ENCODE results near the gene RNPEP. TPM values are rescaled to one million over a fixed set of nuclear protein-coding genes. Genes with fewer than 3 reads are reported as not detected.

The RNPEP gene
- total RNA-seq, 2 experiments from 2014 or later: 14.7 to 52.1 TPM

DNA sequence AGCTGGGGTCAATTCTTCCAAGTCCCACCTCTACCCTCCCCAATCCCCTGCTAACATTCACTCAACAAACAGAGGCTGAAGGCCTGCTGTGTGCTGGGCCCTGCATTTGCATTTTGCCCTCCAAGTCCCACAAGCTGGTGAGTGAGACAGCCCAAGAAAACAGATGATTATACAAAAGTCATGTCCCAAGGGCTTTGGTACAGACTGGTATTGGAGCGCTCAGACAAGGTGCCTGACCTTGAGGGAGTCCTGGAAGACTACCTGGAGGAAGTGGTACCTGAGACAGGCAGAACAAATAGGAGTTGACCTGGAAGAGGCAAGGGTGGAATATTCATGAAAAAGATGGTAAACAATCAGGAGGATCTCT is 40.3 kb upstream of the RNPEP start:
- Histone ChIP-seq H4K20me1 (ENCODE audit: insufficient read depth, low read length) (no peaks in the 10 kb centered on the region), H3K27ac (ENCODE audit: low read depth, low read length, poor library complexity, severe bottlenecking) (no peak overlapping the region), H3K9me2 (ENCODE audit: insufficient read depth, low read length) (no peaks in the 10 kb centered on the region), H3K79me2 (ENCODE audit: insufficient read depth, low read depth, low read length) (no peaks in the 10 kb centered on the region), H3K36me3 (ENCODE audit: insufficient read depth, low read length) (no peaks in the 10 kb centered on the region), H3K4me1 (ENCODE audit: insufficient read depth, low read length, poor library complexity, severe bottlenecking) (no peaks in the 10 kb centered on the region), H2AFZ (ENCODE audit: low read length) (no peak overlapping the region), H3K4me2 (ENCODE audit: low read length) (no peak overlapping the region), H3K9me3 (ENCODE audit: low read length) (no peaks in the 10 kb centered on the region), H3K4me3 (ENCODE audit: low read depth, low read length, poor library complexity, severe bottlenecking) (no peak overlapping the region)
- intact Hi-C loops (cut with micrococcal nuclease; ENCODE audit: unreplicated experiment): no loop called here
- CTCF ChIA-PET (ENCODE audit: unreplicated experiment): no interaction called here
- TF ChIP-seq EZH2phosphoT487 (IDR thresholded peaks at IDR 0.05; ENCODE audit: borderline replicate concordance, low read depth, low read length): no peak
- TF ChIP-seq, protein P1, sequence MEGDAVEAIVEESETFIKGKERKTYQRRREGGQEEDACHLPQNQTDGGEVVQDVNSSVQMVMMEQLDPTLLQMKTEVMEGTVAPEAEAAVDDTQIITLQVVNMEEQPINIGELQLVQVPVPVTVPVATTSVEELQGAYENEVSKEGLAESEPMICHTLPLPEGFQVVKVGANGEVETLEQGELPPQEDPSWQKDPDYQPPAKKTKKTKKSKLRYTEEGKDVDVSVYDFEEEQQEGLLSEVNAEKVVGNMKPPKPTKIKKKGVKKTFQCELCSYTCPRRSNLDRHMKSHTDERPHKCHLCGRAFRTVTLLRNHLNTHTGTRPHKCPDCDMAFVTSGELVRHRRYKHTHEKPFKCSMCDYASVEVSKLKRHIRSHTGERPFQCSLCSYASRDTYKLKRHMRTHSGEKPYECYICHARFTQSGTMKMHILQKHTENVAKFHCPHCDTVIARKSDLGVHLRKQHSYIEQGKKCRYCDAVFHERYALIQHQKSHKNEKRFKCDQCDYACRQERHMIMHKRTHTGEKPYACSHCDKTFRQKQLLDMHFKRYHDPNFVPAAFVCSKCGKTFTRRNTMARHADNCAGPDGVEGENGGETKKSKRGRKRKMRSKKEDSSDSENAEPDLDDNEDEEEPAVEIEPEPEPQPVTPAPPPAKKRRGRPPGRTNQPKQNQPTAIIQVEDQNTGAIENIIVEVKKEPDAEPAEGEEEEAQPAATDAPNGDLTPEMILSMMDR (conservative IDR thresholded peaks at IDR 0.05; ENCODE audit: low read length): no peak
- POLR2A ChIA-PET: interaction anchor here (0.6 kb wide), 1 partner anchor 22 kb away, joined by 15 read pairs; no protein-coding TSS in a partner anchor
- no peak for DNase-seq (ENCODE audit: low spot score)
- no TSS peak for BruUV-seq (replicated peaks)

DNA sequence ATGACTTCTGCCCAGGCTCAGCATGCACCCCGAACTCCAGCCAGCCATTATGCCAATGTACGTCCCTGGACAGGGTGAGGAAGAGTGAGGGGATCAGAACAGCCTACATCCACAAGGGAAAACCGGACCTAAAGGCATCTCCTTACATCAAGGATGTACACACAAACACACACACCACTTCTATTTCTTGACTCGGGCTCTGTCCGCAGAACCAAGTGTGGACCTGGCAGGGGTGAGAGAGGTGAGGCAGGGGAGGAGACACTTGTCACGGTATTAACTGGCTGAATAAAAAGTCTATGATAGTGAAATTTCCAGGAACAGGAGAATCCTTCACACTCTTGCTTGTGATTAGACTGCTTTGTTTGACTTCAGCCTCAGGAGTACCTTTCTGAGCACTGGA is 38.4 kb upstream of the RNPEP start:
- H4K20me1 ChIP-seq (ENCODE audit: insufficient read depth, low read length): no peaks in the 10 kb centered on the region
- no peaks in the 10 kb centered on the region for H3K9me2 ChIP-seq (ENCODE audit: insufficient read depth, low read length)
- no peak overlapping the region for H3K4me3 ChIP-seq (ENCODE audit: low read depth, low read length, poor library complexity, severe bottlenecking)
- no peak overlapping the region for H2AFZ ChIP-seq (ENCODE audit: low read length)
- intact Hi-C loops (cut with micrococcal nuclease; ENCODE audit: unreplicated experiment): no loop called here
- no peak for DNase-seq (ENCODE audit: low spot score)
- no TSS peak for BruUV-seq (replicated peaks)
- no peaks in the 10 kb centered on the region for H3K79me2 ChIP-seq (ENCODE audit: insufficient read depth, low read depth, low read length)
- POLR2A ChIA-PET: no interaction called here
- H3K4me2 ChIP-seq (ENCODE audit: low read length): no peak overlapping the region
- TF ChIP-seq, protein P1 (conservative IDR thresholded peaks at IDR 0.05; ENCODE audit: low read length): no peak
- TF ChIP-seq EZH2phosphoT487 (IDR thresholded peaks at IDR 0.05; ENCODE audit: borderline replicate concordance, low read depth, low read length): no peak
- no peak overlapping the region for H3K27ac ChIP-seq (ENCODE audit: low read depth, low read length, poor library complexity, severe bottlenecking)
- no peaks in the 10 kb centered on the region for H3K4me1 ChIP-seq (ENCODE audit: insufficient read depth, low read length, poor library complexity, severe bottlenecking)
- no peaks in the 10 kb centered on the region for H3K36me3 ChIP-seq (ENCODE audit: insufficient read depth, low read length)
- no peaks in the 10 kb centered on the region for H3K9me3 ChIP-seq (ENCODE audit: low read length)
- CTCF ChIA-PET (ENCODE audit: unreplicated experiment): no interaction called here

DNA sequence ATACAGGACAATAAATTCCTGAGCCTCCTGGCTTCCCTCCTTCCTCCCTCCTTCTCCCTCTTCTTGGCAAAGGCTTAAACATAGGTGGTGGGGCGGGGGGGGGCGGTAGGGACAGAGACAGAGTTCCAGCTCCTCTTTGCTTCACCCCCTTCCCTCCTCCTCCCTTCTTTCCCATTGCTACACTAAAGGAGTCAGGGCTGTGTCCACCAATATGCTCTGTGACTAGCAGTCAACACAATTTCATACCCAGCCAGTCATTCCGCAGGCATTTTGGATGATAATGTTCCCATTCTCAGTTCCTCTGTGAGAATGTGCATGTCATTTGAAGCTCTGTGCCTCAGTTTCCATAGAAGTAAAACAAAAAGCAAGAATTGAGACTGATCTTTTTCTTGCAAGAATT is 37.8 kb upstream of the RNPEP start:
- no peak overlapping the region for H2AFZ ChIP-seq (ENCODE audit: low read length)
- H3K4me3 ChIP-seq (ENCODE audit: low read depth, low read length, poor library complexity, severe bottlenecking): no peak overlapping the region
- CTCF ChIA-PET (ENCODE audit: unreplicated experiment): no interaction called here
- H3K27ac ChIP-seq (ENCODE audit: low read depth, low read length, poor library complexity, severe bottlenecking): no peak overlapping the region
- no peak for DNase-seq (ENCODE audit: low spot score)
- H3K36me3 ChIP-seq (ENCODE audit: insufficient read depth, low read length): no peaks in the 10 kb centered on the region
- no peaks in the 10 kb centered on the region for H3K9me2 ChIP-seq (ENCODE audit: insufficient read depth, low read length)
- intact Hi-C loops (cut with micrococcal nuclease; ENCODE audit: unreplicated experiment): no loop called here
- no peaks in the 10 kb centered on the region for H4K20me1 ChIP-seq (ENCODE audit: insufficient read depth, low read length)
- BruUV-seq (replicated peaks): no TSS peak
- no peaks in the 10 kb centered on the region for H3K9me3 ChIP-seq (ENCODE audit: low read length)
- TF ChIP-seq, protein P1 (conservative IDR thresholded peaks at IDR 0.05; ENCODE audit: low read length): no peak
- no peak for TF ChIP-seq EZH2phosphoT487 (IDR thresholded peaks at IDR 0.05; ENCODE audit: borderline replicate concordance, low read depth, low read length)
- POLR2A ChIA-PET: no interaction called here
- H3K4me1 ChIP-seq (ENCODE audit: insufficient read depth, low read length, poor library complexity, severe bottlenecking): no peaks in the 10 kb centered on the region
- no peak overlapping the region for H3K4me2 ChIP-seq (ENCODE audit: low read length)
- no peaks in the 10 kb centered on the region for H3K79me2 ChIP-seq (ENCODE audit: insufficient read depth, low read depth, low read length)
